Fibroblast of villous mesenchyme (primary cell): Measurements from ENCODE around the gene CCNC. TPM values are rescaled to one million over a fixed set of nuclear protein-coding genes. Genes with fewer than 3 reads are reported as not detected.

ENCODE experiments used
- DNase-seq: peaks from one replicate; pipeline ENCODE4 v3.0.0-alpha.2; 2010; ENCODE audit warnings: low read depth
- H3K4me3 ChIP-seq: 2 replicates; pipeline ENCODE4 v1.5.1; 2011; ENCODE audit warnings: low read depth, mild to moderate bottlenecking, low read length
- CTCF ChIP-seq: IDR thresholded peaks from 2 replicates; pipeline ENCODE4 v1.5.1; 2012; ENCODE audit warnings: low read depth, mild to moderate bottlenecking, low read length; ENCODE audit not compliant: insufficient read depth
- total RNA-seq: library from RNA; depleted of rRNA; stranded (reverse); fragments of >200 nt; gene quantifications from 2 replicates; pipeline ENCODE4 v1.2.3, GENCODE V29; 2012

Gene CCNC
- total RNA-seq, 1 donor, result 93.7 TPM

GRCh38 chr6:99547526-99547925, 20.9 kb downstream of the CCNC start:
- DNase-seq, result no peak
- no peak for TF ChIP-seq CTCF
- H3K4me3 ChIP-seq, result no peak overlapping the region

- no peak for TF ChIP-seq CTCF
- H3K4me3 ChIP-seq, result no peak overlapping the region
- DNase-seq, result no peak
Measured at GRCh38 chr6:99545442-99545841, 23.0 kb downstream of the CCNC start.

- no peak for TF ChIP-seq CTCF
- DNase-seq, result no peak
- no peak overlapping the region for H3K4me3 ChIP-seq
Measured at GRCh38 chr6:99543968-99544367, 24.5 kb downstream of the CCNC start.

- no peak overlapping the region for H3K4me3 ChIP-seq
- no peak for DNase-seq
- no peak for TF ChIP-seq CTCF
Measured at GRCh38 chr6:99530627-99531026, 37.8 kb downstream of the CCNC start.

- peak overlapping the region; percentile 93 for H3K4me3 ChIP-seq
- DNase-seq, result peak; percentile 75
- no peak for TF ChIP-seq CTCF
Measured at GRCh38 chr6:99522531-99522930, 45.9 kb downstream of the CCNC start.

GRCh38 chr6:99521633-99522151, 46.8 kb downstream of the CCNC start:
- TF ChIP-seq CTCF, result no peak
- peak overlapping the region; percentile 93 for H3K4me3 ChIP-seq
- peak; percentile 72 for DNase-seq
